ENCODE data around the gene PLIN3. TPM values are rescaled to one million over a fixed set of nuclear protein-coding genes. Genes with fewer than 3 reads are reported as not detected.

PLIN3 gene
- total and polyA plus RNA-seq, 2 of the 4 experiments (the other 2 are of a cell fraction), result 147 to 246 TPM

DNA sequence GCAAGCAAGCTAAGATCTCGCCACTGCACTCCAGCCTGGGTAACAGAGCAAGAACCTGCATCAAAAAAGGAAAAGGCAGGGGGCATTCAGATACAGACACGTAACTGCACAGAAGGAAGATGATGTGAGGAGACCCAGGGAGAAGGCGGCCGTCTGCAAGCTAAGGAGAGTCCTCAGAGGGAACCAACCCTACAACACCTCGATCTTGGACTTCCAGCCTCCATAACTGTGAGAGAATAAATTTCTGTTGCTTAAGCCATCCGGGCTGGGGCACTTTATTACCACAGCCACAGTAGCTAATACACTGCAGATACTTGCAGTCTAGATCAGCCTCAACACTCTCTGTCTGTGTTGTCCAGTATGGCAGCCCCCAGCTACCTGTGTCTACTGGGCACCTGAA lies 43.9 kb downstream of the PLIN3 start:
- Histone ChIP-seq H3K79me1 (ENCODE audit: low read depth in 1 of 2, low read length in 2 of 2) (peaks cover 15 to 54% of the 10 kb centered on the region in 2 experiments), H3K36me3 (ENCODE audit: control insufficient read depth, insufficient read depth, low read length) (peaks cover 9% of the 10 kb centered on the region), H3K4me2 (ENCODE audit: low read depth, low read length) (no peak overlapping the region), H4K8ac (ENCODE audit: low read depth in 2 of 2, low read length in 2 of 2) (no peak overlapping the region), H3K14ac (replicated peaks; ENCODE audit: low read depth, low read length) (no peak overlapping the region), H3K18ac (ENCODE audit: low read depth, low read length) (no peak overlapping the region), H3K9me1 (ENCODE audit: insufficient read depth, low read length) (no peaks in the 10 kb centered on the region), H3K4me1 (ENCODE audit: control insufficient read depth, insufficient read depth, low read length) (no peaks in the 10 kb centered on the region), H4K91ac (ENCODE audit: insufficient read depth, low read depth, low read length) (no peak overlapping the region), H4K20me1 (ENCODE audit: insufficient read depth, low read length) (peaks cover 20% of the 10 kb centered on the region), H3K9ac (ENCODE audit: low read depth, low read length) (no peak overlapping the region), H3K4ac (ENCODE audit: low read depth, low read length) (no peak overlapping the region), H3K27ac (ENCODE audit: insufficient read depth, low read length) (no peak overlapping the region), H2BK120ac (ENCODE audit: low read depth, low read length) (no peak overlapping the region), H3K27me3 (ENCODE audit: control insufficient read depth, insufficient read depth, low read length) (no peaks in the 10 kb centered on the region), H2BK20ac (ENCODE audit: low read depth, low read length) (no peak overlapping the region), H3K9me3 (ENCODE audit: control insufficient read depth, insufficient read depth, low read length) (no peaks in the 10 kb centered on the region), H2BK15ac (ENCODE audit: low read depth, low read length) (no peak overlapping the region), H2AFZ (replicated peaks; ENCODE audit: low read length, poor library complexity) (no peak overlapping the region), H2AK9ac (replicated peaks; ENCODE audit: low read depth, low read length, poor library complexity) (no peak overlapping the region), H3K56ac (ENCODE audit: extremely low read depth, insufficient read depth, low read length) (no peak overlapping the region), H2AK5ac (ENCODE audit: low read depth, low read length) (no peak overlapping the region), H3K23ac (ENCODE audit: low read depth, low read length) (no peak overlapping the region), H3K4me3 (ENCODE audit: insufficient read depth, low read depth, low read length) (no peak overlapping the region), H4K5ac (ENCODE audit: low read depth, low read length) (no peak overlapping the region), H2BK5ac (ENCODE audit: low read depth, low read length, poor library complexity, severe bottlenecking) (no peak overlapping the region)
- in situ Hi-C loops (cut with MboI; ENCODE audit: low sequenced_read_pairs), result no loop called here
- BruUV-seq (replicated peaks), result no TSS peak
- no CpG with 5 or more reads among the region's 6 CpGs for WGBS, 2 experiments (ENCODE audit: extremely low coverage in 2 of 2, insufficient read length in 1 of 2)
- TF ChIP-seq RFX5 (IDR thresholded peaks at IDR 0.05; ENCODE audit: low read depth, low read length), result no peak
- no peak for TF ChIP-seq FOS (IDR thresholded peaks at IDR 0.05; ENCODE audit: low read depth, low read length)
- no peak for TF ChIP-seq POLR2A (IDR thresholded peaks at IDR 0.05; ENCODE audit: low read depth, low read length)
- TF ChIP-seq, protein P1, sequence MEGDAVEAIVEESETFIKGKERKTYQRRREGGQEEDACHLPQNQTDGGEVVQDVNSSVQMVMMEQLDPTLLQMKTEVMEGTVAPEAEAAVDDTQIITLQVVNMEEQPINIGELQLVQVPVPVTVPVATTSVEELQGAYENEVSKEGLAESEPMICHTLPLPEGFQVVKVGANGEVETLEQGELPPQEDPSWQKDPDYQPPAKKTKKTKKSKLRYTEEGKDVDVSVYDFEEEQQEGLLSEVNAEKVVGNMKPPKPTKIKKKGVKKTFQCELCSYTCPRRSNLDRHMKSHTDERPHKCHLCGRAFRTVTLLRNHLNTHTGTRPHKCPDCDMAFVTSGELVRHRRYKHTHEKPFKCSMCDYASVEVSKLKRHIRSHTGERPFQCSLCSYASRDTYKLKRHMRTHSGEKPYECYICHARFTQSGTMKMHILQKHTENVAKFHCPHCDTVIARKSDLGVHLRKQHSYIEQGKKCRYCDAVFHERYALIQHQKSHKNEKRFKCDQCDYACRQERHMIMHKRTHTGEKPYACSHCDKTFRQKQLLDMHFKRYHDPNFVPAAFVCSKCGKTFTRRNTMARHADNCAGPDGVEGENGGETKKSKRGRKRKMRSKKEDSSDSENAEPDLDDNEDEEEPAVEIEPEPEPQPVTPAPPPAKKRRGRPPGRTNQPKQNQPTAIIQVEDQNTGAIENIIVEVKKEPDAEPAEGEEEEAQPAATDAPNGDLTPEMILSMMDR (conservative IDR thresholded peaks at IDR 0.05; ENCODE audit: low read depth, low read length), result no peak
- TF ChIP-seq MAZ (IDR thresholded peaks at IDR 0.05; ENCODE audit: borderline replicate concordance, low read depth, low read length), result no peak
- TF ChIP-seq SMC3 (IDR thresholded peaks at IDR 0.05; ENCODE audit: low read depth, low read length), result no peak
- TF ChIP-seq, protein P2, sequence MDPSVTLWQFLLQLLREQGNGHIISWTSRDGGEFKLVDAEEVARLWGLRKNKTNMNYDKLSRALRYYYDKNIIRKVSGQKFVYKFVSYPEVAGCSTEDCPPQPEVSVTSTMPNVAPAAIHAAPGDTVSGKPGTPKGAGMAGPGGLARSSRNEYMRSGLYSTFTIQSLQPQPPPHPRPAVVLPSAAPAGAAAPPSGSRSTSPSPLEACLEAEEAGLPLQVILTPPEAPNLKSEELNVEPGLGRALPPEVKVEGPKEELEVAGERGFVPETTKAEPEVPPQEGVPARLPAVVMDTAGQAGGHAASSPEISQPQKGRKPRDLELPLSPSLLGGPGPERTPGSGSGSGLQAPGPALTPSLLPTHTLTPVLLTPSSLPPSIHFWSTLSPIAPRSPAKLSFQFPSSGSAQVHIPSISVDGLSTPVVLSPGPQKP (IDR thresholded peaks at IDR 0.05; ENCODE audit: borderline replicate concordance, low read depth, low read length), result no peak
- TF ChIP-seq CHD1 (IDR thresholded peaks at IDR 0.05; ENCODE audit: low read depth, low read length), result no peak
- TF ChIP-seq CEBPB (IDR thresholded peaks at IDR 0.05; ENCODE audit: low read depth, low read length), result no peak
- no peak for TF ChIP-seq NFE2L2 (IDR thresholded peaks at IDR 0.05; ENCODE audit: low read depth, low read length)
- no peak for ATAC-seq (ENCODE audit: low read depth)
- CTCF ChIA-PET, result interaction anchor here (0.7 kb wide), 1 partner anchor 88 kb away, joined by 3 read pairs; no protein-coding TSS in a partner anchor
- POLR2A ChIA-PET (ENCODE audit: unreplicated experiment), result no interaction called here
- intact Hi-C loops (cut with micrococcal nuclease), result no loop called here
- dilution Hi-C loops (cut with HindIII; ENCODE audit: low sequenced_read_pairs, unreplicated experiment), result no loop called here
- DNase-seq, result no peak

All from IMR-90 (cell line).